GM12878 (cell line): ENCODE data around the gene MAD1L1. TPM values are rescaled to one million over a fixed set of nuclear protein-coding genes. Genes with fewer than 3 reads are reported as not detected.

Experiments used
- ATAC-seq: fragments of 200-7000 bp; cut with Tn5 transposase; 3 replicates; pipeline ENCODE4 v1.9.1; 2020; ENCODE audit warnings: mild to moderate bottlenecking, moderate library complexity
- BruUV-seq: library from RNA; stranded (reverse); fragments of 400-500 nt; replicated peaks from 2 replicates; lab custom pipeline; 2021; lab: Mats Ljungman, UMichigan
- CTCF ChIA-PET: fragments of 300-600 bp; sonication (Branson Sonifier 250); formaldehyde crosslinking; extraction: SDS; loops from one replicate; lab custom pipeline; 2021; ENCODE audit warnings: inconsistent platforms; lab: Yijun Ruan, JAX
- POLR2A ChIA-PET: fragments of 350-600 bp; formaldehyde crosslinking; extraction: SDS; loops from one replicate; lab custom pipeline; 2021; ENCODE audit warnings: inconsistent platforms; lab: Charles Lee
- RAD21 ChIA-PET: fragments of 300-600 bp; sonication (Branson Sonifier 250); formaldehyde crosslinking; loops from one replicate; lab custom pipeline; 2023; ENCODE audit warnings: antibody characterized with exemption; ENCODE audit not compliant: unreplicated experiment; lab: Charles Lee
- SMC1A ChIA-PET: fragments of 300-600 bp; sonication (Branson Sonifier 250); formaldehyde crosslinking; loops from one replicate; lab custom pipeline; 2023; ENCODE audit not compliant: unreplicated experiment, uncharacterized antibody; lab: Charles Lee
- DNase-seq: peaks from one replicate; pipeline ENCODE4 v3.0.0-alpha.2; 2011; ENCODE audit warnings: low read depth, low spot score
- FAIRE-seq: peaks from 3 replicates; lab custom pipeline; 2011; peaks lifted over from hg19 to GRCh38; lab: Jason Lieb, UNC
- H2AFZ ChIP-seq: 2 replicates; pipeline ENCODE4 v1.6.0; 2011; ENCODE audit warnings: low read depth, low read length, control low read depth; ENCODE audit not compliant: control insufficient read depth
- H3K27ac ChIP-seq: 2 replicates; pipeline ENCODE4 v1.5.1; 2011; ENCODE audit warnings: control low read depth; ENCODE audit not compliant: control insufficient read depth, insufficient read depth
- H3K27me3 ChIP-seq, 2 experiments: replicated peaks in 1 of 2; 2 replicates each; pipeline versions ENCODE4 v1.6.0 to v1.6.1; 2011; ENCODE audit warnings: low read length in 1 of 2; ENCODE audit not compliant: control insufficient read depth in 2 of 2, insufficient read depth in 2 of 2
- H3K36me3 ChIP-seq, 2 experiments: 2 replicates each; pipeline ENCODE4 v1.5.1; 2011; ENCODE audit warnings: low read length in 1 of 2; ENCODE audit not compliant: control insufficient read depth in 2 of 2, insufficient read depth in 2 of 2
- H3K4me1 ChIP-seq: 2 replicates; pipeline ENCODE4 v1.6.1; 2011; ENCODE audit warnings: mild to moderate bottlenecking, low read length, moderate library complexity, mixed read lengths; ENCODE audit not compliant: control insufficient read depth, insufficient read depth
- H3K4me2 ChIP-seq: 2 replicates; pipeline ENCODE4 v1.6.0; 2011; ENCODE audit warnings: control low read depth; ENCODE audit not compliant: control insufficient read depth, insufficient read depth
- H3K4me3 ChIP-seq: fragments of 200-600 bp; sonication (generic); 2 replicates; pipeline ENCODE4 v1.5.1; 2016
- H3K79me2 ChIP-seq: 2 replicates; pipeline ENCODE4 v1.6.0; 2011; ENCODE audit warnings: low read length; ENCODE audit not compliant: control insufficient read depth, insufficient read depth
- H3K9ac ChIP-seq: 2 replicates; pipeline ENCODE4 v1.8.0; 2011; ENCODE audit warnings: low read length, control low read depth, mixed read lengths; ENCODE audit not compliant: control insufficient read depth, insufficient read depth
- H3K9me3 ChIP-seq: replicated peaks from 3 replicates; pipeline ENCODE4 v1.5.1; 2011; ENCODE audit warnings: mild to moderate bottlenecking, low read length; ENCODE audit not compliant: control insufficient read depth, insufficient read depth
- H4K20me1 ChIP-seq: 2 replicates; pipeline ENCODE4 v1.6.0; 2011; ENCODE audit not compliant: control insufficient read depth, insufficient read depth
- ESRRA ChIP-seq: IDR thresholded peaks from 2 replicates; pipeline ENCODE4 v1.6.1; 2012; ENCODE audit warnings: mild to moderate bottlenecking, low read length, improper control_type of control experiment
- HDAC2 ChIP-seq: fragments of 200-600 bp; sonication (generic); IDR thresholded peaks from 2 replicates; pipeline ENCODE4 v1.6.1; 2017
- LARP7 ChIP-seq: fragments of 450-650 bp; IDR thresholded peaks from 2 replicates; pipeline ENCODE4 v1.6.1; 2017; ENCODE audit warnings: mild to moderate bottlenecking
- ZBTB11 ChIP-seq: fragments of 450-650 bp; formaldehyde crosslinking; IDR thresholded peaks from 2 replicates; pipeline ENCODE4 v1.5.0; 2022; ENCODE audit warnings: mild to moderate bottlenecking, missing genetic modification characterization
- WGBS: methylation state at CpG from one replicate; pipeline ENCODE4 v1.1.6; 2016; ENCODE audit warnings: low lambda C conversion rate; ENCODE audit not compliant: insufficient replicate concordance, insufficient coverage; ENCODE audit errors: missing lambda C conversion rate; 5-methylcytosine and 5-hydroxymethylcytosine counted together
- in situ Hi-C: fragments of 300-500 bp; cut with MboI; formaldehyde crosslinking; loops from 9 replicates; pipeline ENCODE4 v1.14.3; 2018; ENCODE audit warnings: mixed read lengths
- intact Hi-C: fragments of 100-400 bp; cut with micrococcal nuclease; formaldehyde crosslinking; loops from one replicate; pipeline ENCODE4 v1.14.2; 2022; ENCODE audit not compliant: unreplicated experiment
- polyA plus RNA-seq, 11 experiments: library from polyadenylated mRNA; depleted of rRNA in 4 of 11; unstranded in 6 of 11; stranded (reverse) in 5 of 11; fragments of >200 nt; fragmentation: Nextera tagmentation in 4 of 11; fragmentation: Illumina TruSeq in 1 of 11; extraction: Ambion mirVana in 4 of 11; extraction: Trizol in 1 of 11; gene quantifications; 1 replicate in 1 of 11; 2 replicates in 10 of 11; pipeline versions ENCODE4 v1.2.1 to v1.2.3, GENCODE V29; 2011 to 2016; ENCODE audit warnings: inconsistent platforms in 2 of 11, missing spikeins in 2 of 11, low read depth in 1 of 11
- total RNA-seq, 4 experiments: library from RNA; depleted of rRNA in 3 of 4; stranded (reverse); fragments of >200 nt in 3 of 4; fragmentation: Illumina TruSeq in 1 of 4; extraction: Trizol in 1 of 4; gene quantifications; 2 replicates each; pipeline versions ENCODE4 v1.2.1 to v1.2.3, GENCODE V29; 2013 to 2021
- TF ChIP-seq, protein P1 (sequence below): fragments of 450-650 bp; IDR thresholded peaks from 2 replicates; pipeline ENCODE4 v1.6.1; 2017; ENCODE audit warnings: mild to moderate bottlenecking, moderate library complexity

Gene MAD1L1
- total and polyA plus RNA-seq, 10 of the 15 experiments (the other 5 are each of a cell fraction or from before 2014, with no cell fraction given) = 2.2 to 76.8 (median 38.3) TPM

GRCh38 chr7:1916601-1916970 lies 316.2 kb downstream of the MAD1L1 start (continued):
- TF ChIP-seq, protein P1, sequence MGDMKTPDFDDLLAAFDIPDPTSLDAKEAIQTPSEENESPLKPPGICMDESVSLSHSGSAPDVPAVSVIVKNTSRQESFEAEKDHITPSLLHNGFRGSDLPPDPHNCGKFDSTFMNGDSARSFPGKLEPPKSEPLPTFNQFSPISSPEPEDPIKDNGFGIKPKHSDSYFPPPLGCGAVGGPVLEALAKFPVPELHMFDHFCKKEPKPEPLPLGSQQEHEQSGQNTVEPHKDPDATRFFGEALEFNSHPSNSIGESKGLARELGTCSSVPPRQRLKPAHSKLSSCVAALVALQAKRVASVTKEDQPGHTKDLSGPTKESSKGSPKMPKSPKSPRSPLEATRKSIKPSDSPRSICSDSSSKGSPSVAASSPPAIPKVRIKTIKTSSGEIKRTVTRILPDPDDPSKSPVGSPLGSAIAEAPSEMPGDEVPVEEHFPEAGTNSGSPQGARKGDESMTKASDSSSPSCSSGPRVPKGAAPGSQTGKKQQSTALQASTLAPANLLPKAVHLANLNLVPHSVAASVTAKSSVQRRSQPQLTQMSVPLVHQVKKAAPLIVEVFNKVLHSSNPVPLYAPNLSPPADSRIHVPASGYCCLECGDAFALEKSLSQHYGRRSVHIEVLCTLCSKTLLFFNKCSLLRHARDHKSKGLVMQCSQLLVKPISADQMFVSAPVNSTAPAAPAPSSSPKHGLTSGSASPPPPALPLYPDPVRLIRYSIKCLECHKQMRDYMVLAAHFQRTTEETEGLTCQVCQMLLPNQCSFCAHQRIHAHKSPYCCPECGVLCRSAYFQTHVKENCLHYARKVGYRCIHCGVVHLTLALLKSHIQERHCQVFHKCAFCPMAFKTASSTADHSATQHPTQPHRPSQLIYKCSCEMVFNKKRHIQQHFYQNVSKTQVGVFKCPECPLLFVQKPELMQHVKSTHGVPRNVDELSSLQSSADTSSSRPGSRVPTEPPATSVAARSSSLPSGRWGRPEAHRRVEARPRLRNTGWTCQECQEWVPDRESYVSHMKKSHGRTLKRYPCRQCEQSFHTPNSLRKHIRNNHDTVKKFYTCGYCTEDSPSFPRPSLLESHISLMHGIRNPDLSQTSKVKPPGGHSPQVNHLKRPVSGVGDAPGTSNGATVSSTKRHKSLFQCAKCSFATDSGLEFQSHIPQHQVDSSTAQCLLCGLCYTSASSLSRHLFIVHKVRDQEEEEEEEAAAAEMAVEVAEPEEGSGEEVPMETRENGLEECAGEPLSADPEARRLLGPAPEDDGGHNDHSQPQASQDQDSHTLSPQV = no peak
- no peak for TF ChIP-seq LARP7
- TF ChIP-seq, all 136 proteins: peak for 0

DNA sequence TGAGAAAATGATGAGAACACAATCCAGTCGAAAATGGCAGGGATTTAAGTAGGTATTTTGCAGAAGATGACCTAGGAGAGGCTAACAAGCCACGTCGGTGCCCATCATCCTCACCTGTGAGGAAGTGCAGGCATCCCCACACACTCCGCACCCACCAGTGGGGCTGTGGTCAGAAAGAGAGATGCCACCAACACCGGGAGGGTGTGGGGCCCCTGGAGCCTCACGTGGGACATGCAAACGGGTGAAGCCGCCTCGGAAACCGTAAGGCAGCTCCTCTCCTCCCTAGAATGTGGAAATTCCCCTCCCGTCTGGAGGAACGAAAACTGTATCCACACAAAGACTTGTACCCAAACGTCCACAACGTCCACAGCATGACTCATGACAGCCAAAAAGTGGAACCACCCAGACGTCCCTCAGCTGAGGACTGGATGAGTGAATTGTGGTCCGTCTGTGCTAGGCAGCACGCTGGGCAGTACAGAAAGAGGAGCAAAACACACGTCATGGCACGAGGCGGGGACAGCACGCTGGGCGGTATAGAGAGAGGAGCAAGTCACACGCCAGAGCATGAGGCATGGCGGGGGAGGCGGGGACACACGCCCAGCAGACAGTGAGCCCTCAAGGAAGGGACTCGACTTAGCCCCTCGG lies 316.7 kb downstream of the MAD1L1 start:
- DNase-seq (no peak), ATAC-seq (no peak), FAIRE-seq (no peak)
- POLR2A ChIA-PET = no interaction called here
- in situ Hi-C loops = no loop called here
- Histone ChIP-seq H3K79me2 (no peaks in the 10 kb centered on the region), H3K36me3 (no peaks in the 10 kb centered on the region; a peak in 3 of 4 replicates), H3K27me3 (no peaks in the 10 kb centered on the region), H3K27ac (no peak overlapping the region), H4K20me1 (no peaks in the 10 kb centered on the region), H3K4me3 (no peak overlapping the region), H2AFZ (no peak overlapping the region), H3K9me3 (no peaks in the 10 kb centered on the region), H3K4me2 (no peak overlapping the region), H3K4me1 (peaks cover 14% of the 10 kb centered on the region), H3K9ac (no peak overlapping the region)
- RAD21 ChIA-PET = no interaction called here
- CTCF ChIA-PET = no interaction called here
- SMC1A ChIA-PET = no interaction called here
- 91% methylated on average over 28 of the region's 28 CpGs for WGBS
- intact Hi-C loops = no loop called here
- TF ChIP-seq ESRRA (no peak), HDAC2 (no peak), ZBTB11 (CRISPR knock-in tag) (no peak)
- BruUV-seq = no TSS peak
